HepG2 (cell line): ENCODE results near the gene SEZ6. TPM values are rescaled to one million over a fixed set of nuclear protein-coding genes. Genes with fewer than 3 reads are reported as not detected.

Source experiments
- CBFB ChIP-seq: sonication (generic); formaldehyde crosslinking; IDR thresholded peaks from 2 replicates; pipeline ENCODE4 v1.4.0; 2020; ENCODE audit warnings: missing genetic modification reagents
- CCAR2 ChIP-seq: fragments of 200-400 bp; formaldehyde crosslinking; optimal IDR thresholded peaks from 2 replicates; pipeline ENCODE3; 2018; ENCODE audit warnings: low read depth, mild to moderate bottlenecking, low read length, moderate library complexity
- CHD4 ChIP-seq: fragments of 200-600 bp; sonication (generic); IDR thresholded peaks from 2 replicates; pipeline ENCODE4 v1.7.0; 2017; ENCODE audit warnings: mild to moderate bottlenecking, low read length, borderline replicate concordance
- ELF3 ChIP-seq: IDR thresholded peaks from 2 replicates; pipeline ENCODE4 v1.6.1; 2016; ENCODE audit warnings: missing genetic modification reagents, missing compliant biosample characterization
- FOXJ3 ChIP-seq: sonication (generic); formaldehyde crosslinking; IDR thresholded peaks from 2 replicates; pipeline ENCODE4 v1.4.0; 2020; ENCODE audit warnings: missing genetic modification reagents, mild to moderate bottlenecking, borderline replicate concordance
- JARID2 ChIP-seq: sonication (generic); formaldehyde crosslinking; IDR thresholded peaks from 2 replicates; pipeline ENCODE4 v1.8.1; 2023; ENCODE audit warnings: missing genetic modification reagents, inconsistent platforms; ENCODE audit not compliant: insufficient replicate concordance
- JUNB ChIP-seq: sonication (generic); formaldehyde crosslinking; IDR thresholded peaks from 2 replicates; pipeline ENCODE4 v1.8.0; 2022; ENCODE audit warnings: missing genetic modification reagents, mild to moderate bottlenecking, borderline replicate concordance
- KAT2B ChIP-seq: fragments of 150-350 bp; IDR thresholded peaks from 2 replicates; pipeline ENCODE4 v1.6.1; 2014; ENCODE audit warnings: low read depth, low read length, borderline replicate concordance
- RCOR2 ChIP-seq: IDR thresholded peaks from 2 replicates; pipeline ENCODE4 v1.6.1; 2016; ENCODE audit warnings: missing biosample characterization, missing genetic modification reagents
- RFX5 ChIP-seq: IDR thresholded peaks from 2 replicates; pipeline ENCODE4 v1.6.1; 2011; ENCODE audit warnings: low read depth, low read length, improper control_type of control experiment
- RFXANK ChIP-seq: IDR thresholded peaks from 2 replicates; pipeline ENCODE4 v1.6.1; 2016
- RFXAP ChIP-seq: sonication (generic); formaldehyde crosslinking; IDR thresholded peaks from 2 replicates; pipeline ENCODE4 v1.4.0; 2020; ENCODE audit warnings: missing genetic modification reagents, borderline replicate concordance
- SNRNP70 ChIP-seq: fragments of 200-400 bp; formaldehyde crosslinking; IDR thresholded peaks from 2 replicates; pipeline ENCODE4 v1.6.1; 2017; ENCODE audit warnings: mild to moderate bottlenecking, low read depth, low read length, moderate library complexity
- SSRP1 ChIP-seq: IDR thresholded peaks from 2 replicates; pipeline ENCODE4 v1.6.1; 2016; ENCODE audit warnings: control low read depth
- TIGD3 ChIP-seq: sonication (generic); formaldehyde crosslinking; IDR thresholded peaks from 2 replicates; pipeline ENCODE4 v1.5.1; 2020; ENCODE audit warnings: mild to moderate bottlenecking, missing genetic modification reagents, borderline replicate concordance
- TP53 ChIP-seq: sonication (generic); formaldehyde crosslinking; conservative IDR thresholded peaks from 2 replicates; pipeline ENCODE4 v1.4.0; 2020; ENCODE audit warnings: missing genetic modification reagents
- U2AF1 ChIP-seq: fragments of 200-400 bp; formaldehyde crosslinking; optimal IDR thresholded peaks from 2 replicates; pipeline ENCODE3; 2017; ENCODE audit warnings: mild to moderate bottlenecking, low read depth, low read length
- YEATS2 ChIP-seq: sonication (generic); formaldehyde crosslinking; IDR thresholded peaks from 2 replicates; pipeline ENCODE4 v1.4.0; 2020; ENCODE audit warnings: missing genetic modification reagents, borderline replicate concordance
- ZBTB42 ChIP-seq: sonication (generic); formaldehyde crosslinking; IDR thresholded peaks from 2 replicates; pipeline ENCODE4 v1.5.0; 2020; ENCODE audit warnings: mild to moderate bottlenecking, missing genetic modification reagents
- ZBTB7B ChIP-seq: sonication (generic); formaldehyde crosslinking; IDR thresholded peaks from 2 replicates; pipeline ENCODE4 v1.4.0; 2020; ENCODE audit warnings: missing genetic modification reagents
- ZNF121 ChIP-seq: sonication (generic); formaldehyde crosslinking; IDR thresholded peaks from 2 replicates; pipeline ENCODE4 v1.5.0; 2020; ENCODE audit warnings: mild to moderate bottlenecking, missing genetic modification reagents
- ZNF224 ChIP-seq: sonication (generic); formaldehyde crosslinking; IDR thresholded peaks from 2 replicates; pipeline ENCODE4 v1.5.0; 2020; ENCODE audit warnings: mild to moderate bottlenecking, missing genetic modification reagents
- ZNF317 ChIP-seq: sonication (generic); formaldehyde crosslinking; IDR thresholded peaks from 2 replicates; pipeline ENCODE4 v1.5.0; 2020; ENCODE audit warnings: mild to moderate bottlenecking, missing genetic modification reagents
- ZNF343 ChIP-seq: sonication (generic); formaldehyde crosslinking; IDR thresholded peaks from 2 replicates; pipeline ENCODE4 v1.4.0; 2020; ENCODE audit warnings: mild to moderate bottlenecking, missing genetic modification reagents
- ZNF547 ChIP-seq: sonication (generic); formaldehyde crosslinking; IDR thresholded peaks from 2 replicates; pipeline ENCODE4 v1.5.1; 2020; ENCODE audit warnings: mild to moderate bottlenecking, missing genetic modification reagents
- ZNF563 ChIP-seq: sonication (generic); formaldehyde crosslinking; IDR thresholded peaks from 2 replicates; pipeline ENCODE4 v1.8.0; 2022; ENCODE audit warnings: mild to moderate bottlenecking, moderate library complexity, missing genetic modification reagents
- ZNF674 ChIP-seq: sonication (generic); formaldehyde crosslinking; IDR thresholded peaks from 2 replicates; pipeline ENCODE4 v1.5.0; 2020; ENCODE audit warnings: low read depth, mild to moderate bottlenecking, missing genetic modification reagents
- ZNF747 ChIP-seq: sonication (generic); formaldehyde crosslinking; IDR thresholded peaks from 2 replicates; pipeline ENCODE4 v1.8.1; 2023; ENCODE audit warnings: missing genetic modification reagents, mild to moderate bottlenecking, borderline replicate concordance
- ZNF878 ChIP-seq: sonication (generic); formaldehyde crosslinking; IDR thresholded peaks from 2 replicates; pipeline ENCODE4 v1.8.1; 2023; ENCODE audit warnings: mild to moderate bottlenecking, missing genetic modification reagents, moderate library complexity
- ZSCAN25 ChIP-seq: sonication (generic); formaldehyde crosslinking; IDR thresholded peaks from 2 replicates; pipeline ENCODE4 v1.8.0; 2022; ENCODE audit warnings: mild to moderate bottlenecking, missing genetic modification reagents
- polyA plus RNA-seq, 8 experiments: library from polyadenylated mRNA; depleted of rRNA in 3 of 8; stranded (reverse) in 7 of 8; unstranded in 1 of 8; fragments of >200 nt; fragmentation: Illumina TruSeq in 4 of 8; extraction: Trizol in 4 of 8; gene quantifications; 2 replicates each; pipeline versions ENCODE4 v1.2.1 to v1.2.3, GENCODE V29; 2011 to 2016; ENCODE audit warnings: low read depth in 4 of 8, missing spikeins in 1 of 8, mixed read lengths in 1 of 8; ENCODE audit not compliant: insufficient read depth in 1 of 8
- total RNA-seq, 5 experiments: library from RNA; depleted of rRNA; stranded (reverse); fragments of >200 nt; fragmentation: Illumina TruSeq; extraction: Trizol; gene quantifications; 2 replicates each; pipeline ENCODE4 v1.2.3, GENCODE V29; 2016; ENCODE audit warnings: low read depth in 1 of 5

SEZ6 gene
- total and polyA plus RNA-seq, 2 of the 13 experiments (the other 11 are each of a cell fraction or from before 2014, with no cell fraction given) = not detected

GRCh38 chr17:28951428-28951990, 54.3 kb downstream of the SEZ6 start, which contains the start of gene PHF12 (continued):
- TF ChIP-seq TIGD3 (CRISPR knock-in tag) = no peak
- no peak for TF ChIP-seq SSRP1 (CRISPR knock-in tag)
- TF ChIP-seq CCAR2 = no peak
- TF ChIP-seq ZNF317 (CRISPR knock-in tag) = no peak
- no peak for TF ChIP-seq ZSCAN25 (CRISPR knock-in tag)
- no peak for TF ChIP-seq RFX5
- no peak for TF ChIP-seq SNRNP70
- TF ChIP-seq YEATS2 = peak; percentile 54; the same call in 1 of the 2 replicates
- TF ChIP-seq ZNF674 (CRISPR knock-in tag) = no peak
- no peak for TF ChIP-seq ZBTB7B (CRISPR knock-in tag)
- TF ChIP-seq CBFB (CRISPR knock-in tag) = no peak
- TF ChIP-seq CHD4 = no peak
- no peak for TF ChIP-seq RFXAP (CRISPR knock-in tag)
- TF ChIP-seq ZNF747 (CRISPR knock-in tag) = no peak
- TF ChIP-seq FOXJ3 = no peak
- TF ChIP-seq RCOR2 (CRISPR knock-in tag) = no peak
- TF ChIP-seq ZNF563 = 0 out of 2 replicates have a peak, but pooled peaks have one; percentile 17
- TF ChIP-seq JARID2 (CRISPR knock-in tag) = no peak
- peak; percentile 76; the same call in 1 of the 2 replicates for TF ChIP-seq ZNF547 (CRISPR knock-in tag)
- TF ChIP-seq TP53 (CRISPR knock-in tag) = no peak
- no peak for TF ChIP-seq U2AF1
- TF ChIP-seq ZNF224 (CRISPR knock-in tag) = no peak
- TF ChIP-seq ELF3 (CRISPR knock-in tag) = no peak
- TF ChIP-seq ZBTB42 (CRISPR knock-in tag) = no peak
- no peak for TF ChIP-seq JUNB (CRISPR knock-in tag)
- no peak for TF ChIP-seq ZNF878 (CRISPR knock-in tag)
- TF ChIP-seq KAT2B = no peak
- TF ChIP-seq ZNF121 (CRISPR knock-in tag) = no peak
- no peak for TF ChIP-seq ZNF343 (CRISPR knock-in tag)
- TF ChIP-seq RFXANK = no peak
